SK-N-SH (cell line): ENCODE data around the gene FBXO45.

Source experiments
- CTCF ChIP-seq: fragments of 200-600 bp; sonication (generic); IDR thresholded peaks from 2 replicates; pipeline ENCODE4 v1.6.1; 2017; ENCODE audit warnings: antibody characterized with exemption, mild to moderate bottlenecking, moderate library complexity
- EZH2phosphoT487 ChIP-seq: fragments of 200-600 bp; sonication (generic); IDR thresholded peaks from 2 replicates; pipeline ENCODE4 v1.6.1; 2017; ENCODE audit warnings: low read depth, mixed run types, mild to moderate bottlenecking, antibody characterized with exemption, moderate library complexity, borderline replicate concordance
- TCF12 ChIP-seq: IDR thresholded peaks from 2 replicates; pipeline ENCODE4 v1.4.0; 2012

GRCh38 chr3:196619223-196619622 lies 50.8 kb downstream of the FBXO45 start:
- TF ChIP-seq TCF12 (no peak), EZH2phosphoT487 (no peak), CTCF (no peak)
